H1 (cell line): Measurements from ENCODE around the gene CAV1. TPM values are rescaled to one million over a fixed set of nuclear protein-coding genes. Genes with fewer than 3 reads are reported as not detected.

Source experiments
- CTCF ChIA-PET: fragments of 300-600 bp; sonication (Branson Sonifier 250); formaldehyde crosslinking; loops from one replicate; lab custom pipeline; 2021; ENCODE audit not compliant: partially characterized antibody; lab: Charles Lee
- POLR2A ChIA-PET: fragments of 300-600 bp; sonication (Branson Sonifier 250); formaldehyde crosslinking; loops from one replicate; lab custom pipeline; 2021; ENCODE audit warnings: inconsistent platforms; ENCODE audit not compliant: partially characterized antibody; lab: Charles Lee
- DNase-seq, 2 experiments: peaks; one replicate each; pipeline versions ENCODE4 v3.0.0 to v3.0.0-alpha.2; 2010 to 2022; ENCODE audit warnings: low spot score in 2 of 2, low read depth in 1 of 2, mixed read lengths in 1 of 2
- FAIRE-seq: peaks from 2 replicates; lab custom pipeline; 2011; peaks lifted over from hg19 to GRCh38; lab: Jason Lieb, UNC
- H2AFZ ChIP-seq: 2 replicates; pipeline ENCODE4 v1.8.1; 2012; ENCODE audit warnings: low read length, inconsistent platforms
- H2AK5ac ChIP-seq: 2 replicates; pipeline ENCODE4 v1.6.1; 2013; ENCODE audit warnings: low read depth, low read length
- H2BK120ac ChIP-seq: replicated peaks from 2 replicates; pipeline ENCODE3; 2013; ENCODE audit warnings: low read depth, low read length, inconsistent platforms
- H2BK12ac ChIP-seq: 2 replicates; pipeline ENCODE4 v1.6.1; 2013; ENCODE audit warnings: low read depth, low read length
- H2BK15ac ChIP-seq: 2 replicates; pipeline ENCODE4 v1.6.1; 2013; ENCODE audit warnings: low read length
- H2BK20ac ChIP-seq: 2 replicates; pipeline ENCODE4 v1.6.1; 2013; ENCODE audit warnings: low read length
- H2BK5ac ChIP-seq: 2 replicates; pipeline ENCODE4 v1.6.1; 2013; ENCODE audit warnings: low read depth, low read length
- H3K14ac ChIP-seq: 2 replicates; pipeline ENCODE4 v1.6.1; 2013; ENCODE audit warnings: inconsistent platforms; ENCODE audit not compliant: insufficient read length
- H3K18ac ChIP-seq: 2 replicates; pipeline ENCODE4 v1.6.1; 2013; ENCODE audit warnings: low read length; ENCODE audit errors: extremely low read depth
- H3K23ac ChIP-seq: 2 replicates; pipeline ENCODE4 v1.6.1; 2013; ENCODE audit warnings: inconsistent platforms; ENCODE audit not compliant: insufficient read length
- H3K23me2 ChIP-seq: 2 replicates; pipeline ENCODE4 v1.6.1; 2013; ENCODE audit warnings: low read depth, low read length
- H3K27ac ChIP-seq: 2 replicates; pipeline ENCODE4 v1.6.1; 2011; ENCODE audit warnings: low read depth, low read length, inconsistent platforms
- H3K27me3 ChIP-seq, 4 experiments: replicated peaks in 1 of 4; 1 replicate in 1 of 4; 2 replicates in 3 of 4; pipeline versions ENCODE4 v1.6.1 to v1.8.1; 2011 to 2013; ENCODE audit warnings: low read length in 3 of 4, mild to moderate bottlenecking in 3 of 4, inconsistent platforms in 2 of 4, mixed read lengths in 2 of 4, moderate library complexity in 1 of 4; ENCODE audit not compliant: control insufficient read depth in 3 of 4, insufficient read depth in 3 of 4; ENCODE audit errors: extremely low read depth in 1 of 4
- H3K36me3 ChIP-seq, 4 experiments: 2 replicates each; pipeline versions ENCODE4 v1.6.1 to v1.8.1; 2011 to 2013; ENCODE audit warnings: mild to moderate bottlenecking in 4 of 4, low read length in 3 of 4, moderate library complexity in 2 of 4, control low read depth in 1 of 4, inconsistent platforms in 1 of 4; ENCODE audit not compliant: insufficient read depth in 4 of 4, control insufficient read depth in 2 of 4
- H3K4ac ChIP-seq: replicated peaks from 2 replicates; pipeline ENCODE3; 2013; ENCODE audit warnings: low read length, low read depth, mixed read lengths, inconsistent platforms; ENCODE audit not compliant: insufficient read length
- H3K4me1 ChIP-seq, 4 experiments: replicated peaks in 1 of 4; 1 replicate in 1 of 4; 2 replicates in 3 of 4; pipeline versions ENCODE4 v1.6.1 to v1.8.1; 2011 to 2013; ENCODE audit warnings: low read length in 3 of 4, inconsistent platforms in 2 of 4, mixed read lengths in 1 of 4; ENCODE audit not compliant: insufficient read depth in 4 of 4, control insufficient read depth in 3 of 4
- H3K4me2 ChIP-seq, 2 experiments: 2 replicates each; pipeline versions ENCODE4 v1.6.1 to v1.8.1; 2011 to 2013; ENCODE audit warnings: low read depth in 2 of 2, low read length in 2 of 2, control low read depth in 1 of 2, inconsistent platforms in 1 of 2, mild to moderate bottlenecking in 1 of 2; ENCODE audit not compliant: insufficient read depth in 1 of 2
- H3K4me3 ChIP-seq, 4 experiments: fragments of 200-600, 300-600 bp in 1 of 4; sonication (generic), shearing (Covaris generic), sonication (Bioruptor Twin) in 1 of 4; 2 replicates each; pipeline versions ENCODE4 v1.5.1 to v1.8.1; 2011 to 2016; ENCODE audit warnings: low read length in 4 of 4, low read depth in 3 of 4, control low read depth in 2 of 4, inconsistent platforms in 2 of 4, mild to moderate bottlenecking in 2 of 4, mixed read lengths in 1 of 4, moderate library complexity in 1 of 4; ENCODE audit not compliant: insufficient read depth in 2 of 4; ENCODE audit errors: extremely low read depth in 1 of 4
- H3K56ac ChIP-seq: replicated peaks from 2 replicates; pipeline ENCODE3; 2013; ENCODE audit warnings: low read depth, mild to moderate bottlenecking, mixed read lengths, low read length, inconsistent platforms; ENCODE audit not compliant: insufficient read length
- H3K79me1 ChIP-seq: 2 replicates; pipeline ENCODE4 v1.6.1; 2013; ENCODE audit warnings: low read depth, low read length, control low read depth
- H3K79me2 ChIP-seq, 2 experiments: 2 replicates each; pipeline versions ENCODE4 v1.6.1 to v1.8.1; 2012 to 2013; ENCODE audit warnings: low read length in 2 of 2, mild to moderate bottlenecking in 2 of 2, inconsistent platforms in 1 of 2; ENCODE audit not compliant: insufficient read depth in 2 of 2, control insufficient read depth in 1 of 2
- H3K9ac ChIP-seq, 4 experiments: replicated peaks in 1 of 4; 1 replicate in 1 of 4; 2 replicates in 3 of 4; pipeline versions ENCODE4 v1.6.1 to v1.8.1; 2011 to 2013; ENCODE audit warnings: low read depth in 3 of 4, low read length in 3 of 4, control low read depth in 2 of 4, mild to moderate bottlenecking in 2 of 4, moderate library complexity in 2 of 4, inconsistent platforms in 1 of 4; ENCODE audit errors: extremely low read depth in 1 of 4
- H3K9me3 ChIP-seq, 2 experiments: 2 replicates each; pipeline versions ENCODE4 v1.6.1 to v1.8.1; 2012 to 2013; ENCODE audit warnings: mild to moderate bottlenecking in 2 of 2, moderate library complexity in 2 of 2, control low read depth in 1 of 2, inconsistent platforms in 1 of 2, low read depth in 1 of 2, low read length in 1 of 2, mixed read lengths in 1 of 2; ENCODE audit not compliant: insufficient read depth in 2 of 2
- H4K20me1 ChIP-seq, 2 experiments: replicated peaks in 1 of 2; 2 replicates each; pipeline versions ENCODE3 to v1.8.1; 2011 to 2013; ENCODE audit warnings: inconsistent platforms in 2 of 2, low read length in 2 of 2, mild to moderate bottlenecking in 1 of 2; ENCODE audit not compliant: insufficient read depth in 2 of 2, control insufficient read depth in 1 of 2
- H4K5ac ChIP-seq: 2 replicates; pipeline ENCODE4 v1.6.1; 2013; ENCODE audit warnings: low read length, low read depth, mixed read lengths, inconsistent platforms; ENCODE audit not compliant: insufficient read length
- H4K8ac ChIP-seq: 2 replicates; pipeline ENCODE4 v1.8.0; 2013; ENCODE audit warnings: mild to moderate bottlenecking, moderate library complexity, low read length, inconsistent platforms; ENCODE audit not compliant: insufficient read depth; ENCODE audit errors: extremely low read depth
- H4K91ac ChIP-seq: replicated peaks from 2 replicates; pipeline ENCODE3; 2013; ENCODE audit warnings: low read length, mixed read lengths, inconsistent platforms; ENCODE audit not compliant: insufficient read length
- CEBPB ChIP-seq: IDR thresholded peaks from 2 replicates; pipeline ENCODE4 v1.6.1; 2012; ENCODE audit warnings: low read depth, low read length
- CHD1 ChIP-seq: IDR thresholded peaks from 2 replicates; pipeline ENCODE4 v1.6.1; 2012; ENCODE audit warnings: low read depth, low read length, improper control_type of control experiment
- GABPA ChIP-seq: IDR thresholded peaks from 2 replicates; pipeline ENCODE4 v1.6.1; 2011; ENCODE audit warnings: mild to moderate bottlenecking, low read length, moderate library complexity, borderline replicate concordance; ENCODE audit not compliant: insufficient read depth
- KDM1A ChIP-seq: fragments of 200-600, 300-600 bp; sonication (generic); IDR thresholded peaks from 2 replicates; pipeline ENCODE4 v1.7.1; 2016; ENCODE audit warnings: mild to moderate bottlenecking, low read length, borderline replicate concordance
- NANOG ChIP-seq: IDR thresholded peaks from 2 replicates; pipeline ENCODE4 v1.6.1; 2011; ENCODE audit warnings: low read length, low read depth, mild to moderate bottlenecking, inconsistent platforms; ENCODE audit not compliant: insufficient read depth, poor library complexity, severe bottlenecking
- RBBP5 ChIP-seq: IDR thresholded peaks from 2 replicates; pipeline ENCODE4 v1.7.1; 2012; ENCODE audit warnings: low read depth, mild to moderate bottlenecking, inconsistent platforms, low read length, moderate library complexity, borderline replicate concordance
- RFX5 ChIP-seq: IDR thresholded peaks from 2 replicates; pipeline ENCODE4 v1.6.1; 2011; ENCODE audit warnings: low read depth, low read length, improper control_type of control experiment, borderline replicate concordance
- RNF2 ChIP-seq: fragments of 200-900, 300-1000 bp; sonication (generic); IDR thresholded peaks from 2 replicates; pipeline ENCODE4 v1.7.1; 2016; ENCODE audit warnings: borderline replicate concordance, low read depth, mild to moderate bottlenecking, antibody characterized with exemption, low read length; ENCODE audit not compliant: poor library complexity, severe bottlenecking; ENCODE audit errors: missing control alignments
- RXRA ChIP-seq: IDR thresholded peaks from 2 replicates; pipeline ENCODE4 v1.6.1; 2011; ENCODE audit warnings: low read depth, mild to moderate bottlenecking, low read length, moderate library complexity; ENCODE audit not compliant: insufficient read depth
- SP4 ChIP-seq: IDR thresholded peaks from 2 replicates; pipeline ENCODE4 v1.6.1; 2012; ENCODE audit warnings: low read length, inconsistent platforms
- TAF7 ChIP-seq: optimal IDR thresholded peaks from 2 replicates; pipeline ENCODE3; 2011; ENCODE audit warnings: low read depth, mild to moderate bottlenecking, inconsistent platforms, low read length, moderate library complexity, borderline replicate concordance
- USF2 ChIP-seq: IDR thresholded peaks from 2 replicates; pipeline ENCODE4 v1.6.1; 2011; ENCODE audit warnings: low read length, improper control_type of control experiment
- polyA plus RNA-seq, 7 experiments: library from polyadenylated mRNA; depleted of rRNA in 3 of 7; stranded (reverse) in 5 of 7; unstranded in 2 of 7; fragments of >200 nt in 5 of 7; fragments of 200-250 nt in 2 of 7; gene quantifications; 1 replicate in 5 of 7; 2 replicates in 1 of 7; 4 replicates in 1 of 7; pipeline versions ENCODE4 v1.2.1 to v1.2.3, GENCODE V29; 2011 to 2013; ENCODE audit warnings: missing spikeins in 2 of 7, mixed read lengths in 2 of 7
- total RNA-seq: library from RNA; stranded (reverse); fragmentation: NEBNext Ultra II Directional; extraction: Animal tissue kit (Norgen Biotek cat#: 25700); gene quantifications from 2 replicates; pipeline ENCODE4 v1.2.1, GENCODE V29; 2021

Gene CAV1
- total and polyA plus RNA-seq, 2 of the 8 experiments (the other 6 are each of a cell fraction or from before 2014, with no cell fraction given), result 16.3 to 21.8 TPM

GRCh38 chr7:116515584-116515983 is 9.3 kb upstream of the CAV1 start:
- H3K23me2 ChIP-seq, result no peaks in the 10 kb centered on the region
- H2BK15ac ChIP-seq, result no peak overlapping the region
- H3K14ac ChIP-seq, result no peak overlapping the region
- DNase-seq, result no peak
- ChIA-PET CTCF (interaction anchor here (2.4 to 2.8 kb wide), 2 partner anchors 11 to 76 kb away, joined by 6 to 14 read pairs; no protein-coding TSS in a partner anchor), POLR2A (interaction anchor here (1.3 kb wide), 1 partner anchor 11 kb away, joined by 5 read pairs; no protein-coding TSS in a partner anchor)
- H3K36me3 ChIP-seq, result no peaks in the 10 kb centered on the region
- H4K8ac ChIP-seq, result no peak overlapping the region
- no peaks in the 10 kb centered on the region for H3K9me3 ChIP-seq
- no peaks in the 10 kb centered on the region for H3K27me3 ChIP-seq
- no peak overlapping the region for H4K5ac ChIP-seq
- H3K56ac ChIP-seq, result no peak overlapping the region
- H3K9ac ChIP-seq, result no peak overlapping the region
- no peak overlapping the region for H4K91ac ChIP-seq
- H3K79me1 ChIP-seq, result no peaks in the 10 kb centered on the region
- no peak overlapping the region for H2BK20ac ChIP-seq
- H3K4ac ChIP-seq, result no peak overlapping the region
- no peak overlapping the region for H2AFZ ChIP-seq
- no peak overlapping the region for H2BK12ac ChIP-seq
- no peak overlapping the region for H3K4me2 ChIP-seq
- no peak overlapping the region for H3K23ac ChIP-seq
- H3K27ac ChIP-seq, result no peak overlapping the region
- H3K18ac ChIP-seq, result no peak overlapping the region
- H2AK5ac ChIP-seq, result no peak overlapping the region
- FAIRE-seq, result no peak
- H3K79me2 ChIP-seq, result no peaks in the 10 kb centered on the region; a peak in 1 of 4 replicates
- no peaks in the 10 kb centered on the region for H4K20me1 ChIP-seq
- H3K4me1 ChIP-seq, result peaks cover 0 to 3% (median 0%) of the 10 kb centered on the region in 4 experiments; a peak in 2 of 7 replicates
- no peak overlapping the region for H3K4me3 ChIP-seq
- no peak overlapping the region for H2BK120ac ChIP-seq
- H2BK5ac ChIP-seq, result no peak overlapping the region
- TF ChIP-seq RFX5 (no peak), RBBP5 (no peak), GABPA (no peak), NANOG (no peak), RNF2 (no peak), RXRA (no peak), USF2 (no peak), CHD1 (no peak), SP4 (no peak), TAF7 (no peak), KDM1A (no peak), CEBPB (no peak)
